ENCODE data around the gene CRHBP.
"Not testable (repeated sequence)": the region's sequence is repeated elsewhere in the genome, so short reads cannot be mapped to it uniquely, and the experiment has no call there.

Gene CRHBP

DNA sequence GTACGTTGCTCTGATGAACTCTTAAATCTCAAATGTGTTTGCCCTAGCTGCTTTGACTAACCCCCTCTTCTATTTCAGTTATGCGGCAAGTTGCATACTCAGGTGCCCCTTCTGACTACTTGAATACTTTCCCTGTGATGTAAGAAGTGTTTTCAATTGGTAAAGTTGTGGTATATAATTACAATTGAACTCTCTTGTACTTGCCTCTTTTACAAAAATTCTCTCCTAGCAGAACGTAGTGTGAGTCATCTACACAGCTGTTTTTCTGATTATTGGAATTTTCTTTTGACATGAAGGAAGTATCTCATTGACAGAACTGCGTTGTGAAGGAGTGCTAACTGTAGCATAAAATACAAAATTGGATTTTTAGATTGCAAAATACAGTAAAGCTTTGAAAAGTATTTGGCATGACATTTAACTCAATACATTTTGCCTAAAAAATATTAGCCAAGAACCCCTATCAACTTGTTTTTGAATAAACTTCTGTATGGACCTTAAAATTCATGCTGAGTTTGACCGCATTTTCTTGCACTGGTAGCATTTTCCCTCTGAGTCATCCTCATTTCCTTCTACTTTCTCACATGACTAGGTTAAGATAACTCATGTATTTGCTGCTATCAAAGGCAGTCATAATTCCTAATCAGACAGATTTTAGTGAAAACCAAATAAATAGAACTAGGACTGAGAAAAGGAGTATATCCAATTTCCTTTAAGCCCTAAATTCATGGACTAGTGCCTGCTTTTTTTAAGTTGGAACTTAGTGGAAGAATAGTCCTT is 6.3 kb downstream of the CRHBP start:
- no peak for DNase-seq

DNA sequence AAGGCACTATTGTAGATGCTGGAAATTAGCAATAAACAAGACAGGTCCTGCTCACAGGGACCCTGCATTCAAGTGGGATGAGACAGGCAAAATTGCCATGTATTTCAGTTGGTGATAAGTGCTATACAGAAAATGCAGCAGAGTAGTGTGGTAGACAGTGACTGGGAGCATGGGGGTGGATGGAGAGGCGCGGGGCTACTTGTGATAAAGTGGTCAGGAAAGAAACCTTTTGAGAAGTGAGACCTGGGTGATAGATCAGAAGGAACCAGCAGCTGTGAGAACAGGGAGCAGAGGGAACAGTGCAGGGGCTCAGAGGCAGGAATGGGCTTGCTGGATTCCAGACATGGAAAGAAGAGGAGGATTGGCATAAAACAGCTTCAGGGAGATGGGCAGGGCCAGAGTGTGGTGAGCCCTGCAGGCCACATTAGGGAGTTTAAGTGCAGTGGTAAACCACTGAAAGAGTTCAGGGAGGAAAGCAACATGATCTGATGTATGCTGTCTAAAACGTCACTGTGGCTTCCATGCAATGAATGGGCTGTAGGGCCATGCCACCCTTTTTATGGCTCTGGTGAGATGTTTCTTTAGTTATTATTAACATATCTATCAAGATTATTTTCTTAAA is 7.3 kb downstream of the CRHBP start:
- DNase-seq: no peak

DNA sequence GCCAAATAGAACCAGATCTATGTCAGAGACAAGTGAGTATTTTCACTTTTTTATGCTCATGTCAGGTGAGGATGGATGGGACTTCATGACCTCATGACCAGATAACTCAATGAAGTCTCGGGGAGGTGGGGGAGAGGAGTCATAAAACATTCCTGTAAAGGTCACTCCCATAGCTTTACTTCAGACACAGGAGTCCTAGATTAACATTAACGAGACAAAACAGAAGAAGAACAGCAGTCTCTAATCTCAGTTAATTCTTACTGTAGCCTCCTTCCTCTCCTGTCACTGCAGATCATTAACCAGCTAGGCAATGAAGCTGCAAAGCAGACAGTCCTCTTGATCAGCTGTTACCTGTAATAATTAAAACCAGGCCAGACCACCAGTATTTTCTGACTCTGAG is 11.2 kb downstream of the CRHBP start:
- DNase-seq: no peak

DNA sequence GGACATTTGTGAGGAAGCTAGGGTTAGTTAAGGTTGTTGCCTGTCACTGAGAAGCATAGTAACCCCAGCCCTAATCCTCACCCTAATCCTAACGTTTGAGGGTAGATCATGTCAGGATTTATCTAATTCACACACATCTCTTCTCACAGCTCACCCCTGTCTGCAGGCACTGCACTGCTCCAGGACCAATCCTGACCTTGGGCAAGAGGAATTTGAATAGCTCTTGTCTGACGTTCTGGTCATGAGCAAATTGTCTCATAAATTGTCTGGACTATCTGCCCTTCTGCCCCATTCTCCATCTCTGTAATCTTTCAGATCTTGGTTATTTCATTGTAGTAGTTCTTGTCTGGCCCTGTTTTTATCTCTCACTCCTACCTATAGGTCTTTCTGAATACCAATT is 18.7 kb downstream of the CRHBP start:
- DNase-seq: no peak

GRCh38 chr5:76972689-76973088 is 19.8 kb downstream of the CRHBP start:
- no peak for DNase-seq

DNA sequence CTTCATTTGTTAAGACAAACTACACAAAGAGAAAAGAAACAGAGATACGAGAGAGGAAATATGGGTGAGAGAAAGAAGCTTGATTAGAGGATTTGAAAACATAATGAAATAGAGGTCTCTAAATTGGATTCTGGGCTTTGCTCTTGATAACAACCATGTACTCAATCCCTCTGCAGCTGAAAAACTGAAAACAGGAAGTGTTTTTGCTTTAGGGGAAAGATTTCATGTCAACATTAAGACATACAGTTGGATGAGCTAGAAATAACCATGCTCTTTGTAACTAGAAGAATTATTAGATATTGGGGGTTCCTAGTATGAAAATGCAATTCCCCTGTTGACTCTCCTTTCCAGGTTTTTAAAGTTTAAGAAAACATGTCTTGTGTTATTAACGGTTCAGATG is 21.9 kb downstream of the CRHBP start:
- no peak for DNase-seq

GRCh38 chr5:76978869-76979268 is 26.0 kb downstream of the CRHBP start:
- DNase-seq: no peak

- DNase-seq: no peak
Observed at GRCh38 chr5:76980518-76981144, 27.8 kb downstream of the CRHBP start.

DNA sequence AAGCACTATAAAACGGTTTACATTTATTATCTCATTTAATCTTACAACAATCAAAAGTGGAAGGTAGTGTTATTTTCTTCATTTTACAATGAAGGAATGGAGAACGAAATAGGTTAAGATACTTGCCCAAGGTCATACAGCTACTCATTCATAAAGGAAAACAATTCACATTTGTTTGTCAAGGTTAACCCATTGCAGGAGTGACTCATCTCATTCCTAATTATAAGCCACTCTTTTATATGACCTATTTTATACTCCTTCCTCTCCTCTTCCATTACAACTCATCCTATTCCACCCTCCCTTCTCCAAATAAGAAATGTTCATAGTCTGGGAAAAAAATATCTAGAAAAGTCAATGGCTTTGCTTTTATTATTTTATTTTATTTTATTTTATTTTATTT is 29.6 kb downstream of the CRHBP start:
- no peak for DNase-seq

- DNase-seq: peak in 3 of 51 donors; percentile 8 to 20 (median 17)
Observed at GRCh38 chr5:76983468-76983867, 30.6 kb downstream of the CRHBP start.

DNA sequence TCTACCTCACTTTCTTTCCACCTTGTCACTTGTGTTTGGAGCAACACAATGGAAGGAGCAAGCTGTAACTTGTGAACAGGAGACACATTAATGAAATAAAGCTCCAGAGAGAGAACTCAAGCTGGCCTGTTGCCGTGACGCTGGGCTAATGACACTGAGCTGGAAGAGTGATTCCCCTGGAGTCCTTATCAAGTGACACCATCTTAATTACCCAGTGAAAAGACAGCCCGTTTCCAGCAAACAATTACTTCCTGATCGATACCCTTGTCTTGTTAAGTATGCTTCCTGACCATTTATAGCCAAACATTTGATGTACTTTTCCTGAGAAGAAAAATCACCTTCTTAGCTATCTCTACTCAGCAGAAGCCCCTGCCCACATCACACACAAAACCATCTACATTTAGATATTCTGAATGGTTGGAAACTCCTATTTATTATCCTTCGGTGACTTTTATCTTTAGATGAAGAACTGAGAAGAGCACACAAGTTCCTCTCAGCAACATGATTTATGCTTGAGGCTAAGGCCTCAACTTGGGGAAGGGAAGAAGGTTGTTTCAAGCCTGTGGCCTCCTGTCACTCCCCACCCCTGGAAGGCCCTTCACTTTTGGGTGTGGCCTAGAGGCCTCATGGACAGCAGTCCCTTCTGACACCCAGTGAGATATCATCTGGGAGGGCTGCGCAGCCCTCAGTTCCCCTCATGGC is 34.1 kb downstream of the CRHBP start:
- no peak for DNase-seq

DNA sequence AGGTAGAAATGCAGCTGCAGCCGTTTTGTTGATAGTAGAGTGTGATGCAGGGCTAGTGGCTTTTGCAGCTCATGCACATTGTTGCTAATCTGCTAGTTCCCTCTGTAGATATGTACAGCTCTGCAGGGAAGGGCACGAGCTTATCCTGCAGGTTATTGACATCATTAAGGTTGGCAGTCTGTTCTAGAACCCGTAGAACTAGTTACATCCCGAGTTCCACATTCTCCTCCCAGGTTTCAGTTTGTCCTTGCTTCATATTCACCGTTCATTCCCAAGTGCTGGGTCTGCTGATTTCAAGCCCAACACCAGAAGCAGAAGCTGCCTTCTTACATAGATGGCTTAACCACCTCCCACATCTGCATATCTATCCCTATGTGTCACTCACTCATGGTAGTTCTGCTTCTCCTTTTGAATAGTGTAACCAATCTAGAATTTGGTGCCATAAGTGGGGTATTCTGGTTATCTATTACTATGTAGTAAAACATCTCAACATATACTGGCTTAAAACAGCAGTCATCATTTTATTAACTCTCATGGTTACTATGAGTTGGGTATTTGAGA is 38.1 kb downstream of the CRHBP start:
- no peak for DNase-seq

DNA sequence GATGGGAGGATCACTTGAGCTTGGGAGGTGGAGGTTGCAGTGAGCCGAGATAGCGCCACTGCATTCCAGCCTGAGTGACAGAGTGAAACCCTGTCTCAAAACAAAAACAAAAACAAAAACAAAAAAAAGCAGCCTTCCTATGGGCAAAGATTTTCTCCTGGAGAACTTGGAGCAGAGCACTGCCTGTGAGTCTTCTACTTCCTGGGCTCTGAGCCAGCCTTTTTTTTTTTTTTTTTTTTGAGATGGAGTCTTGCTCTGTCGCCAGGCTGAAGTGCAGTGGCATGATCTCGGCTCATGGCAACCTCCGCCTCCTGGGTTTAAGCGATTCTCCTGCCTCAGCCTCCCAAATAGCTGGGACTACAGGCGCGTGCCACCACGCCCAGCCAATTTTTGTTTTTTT is 40.6 kb downstream of the CRHBP start:
- DNase-seq: not testable (repeated sequence)

- no peak for DNase-seq
Observed at GRCh38 chr5:76994337-76994736, 41.5 kb downstream of the CRHBP start.

DNA sequence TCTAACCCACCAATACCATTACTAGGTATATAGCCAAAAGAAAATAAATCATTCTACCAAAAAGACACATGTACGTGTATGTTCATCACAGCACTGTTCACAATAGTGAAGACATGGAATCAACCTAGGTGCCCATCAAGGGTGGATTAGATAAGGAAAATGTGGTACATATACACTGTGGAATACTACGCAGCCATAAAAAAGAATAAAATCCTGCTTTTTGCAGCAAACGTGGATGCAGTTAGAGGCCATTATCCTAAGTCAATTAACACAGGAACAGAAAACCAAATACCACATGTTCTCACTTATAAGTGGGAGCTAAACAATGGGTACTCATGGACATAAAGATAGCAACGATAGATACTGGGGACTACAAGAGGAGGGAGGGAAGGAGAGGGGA is 45.4 kb downstream of the CRHBP start:
- DNase-seq: not testable (repeated sequence)

GRCh38 chr5:76999451-76999850 is 46.6 kb downstream of the CRHBP start:
- no peak for DNase-seq

DNA sequence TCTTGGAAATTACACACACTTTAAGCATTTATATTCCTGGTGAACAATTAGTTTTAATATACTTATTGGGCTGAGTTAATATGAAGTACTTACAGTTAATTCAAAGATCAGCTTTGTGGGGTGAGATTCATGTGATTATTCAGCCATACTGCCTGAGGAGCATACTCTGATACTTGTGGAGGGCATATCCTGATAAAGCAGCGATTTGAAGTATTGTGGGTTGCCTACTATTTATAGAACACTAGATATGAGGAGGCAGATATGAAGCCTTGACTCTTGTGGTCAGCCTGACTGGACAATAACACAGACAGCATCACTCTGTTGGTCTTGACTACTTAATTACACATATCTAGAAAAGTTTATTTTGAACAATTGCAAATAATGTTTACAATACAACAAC is 50.4 kb downstream of the CRHBP start:
- DNase-seq: no peak

GRCh38 chr5:77006124-77006523 is 53.3 kb downstream of the CRHBP start:
- no peak for DNase-seq

GRCh38 chr5:77008413-77008812 is 55.6 kb downstream of the CRHBP start:
- DNase-seq: no peak

- no peak for DNase-seq
Observed at GRCh38 chr5:77010243-77010642, 57.4 kb downstream of the CRHBP start.

- no peak for DNase-seq
Observed at GRCh38 chr5:77011498-77011897, 58.7 kb downstream of the CRHBP start.

GRCh38 chr5:77012601-77013000 is 59.8 kb downstream of the CRHBP start:
- DNase-seq: no peak
